HepG2 (cell line): ENCODE measurements around the gene LINGO3. TPM values are rescaled to one million over a fixed set of nuclear protein-coding genes. Genes with fewer than 3 reads are reported as not detected.

Source experiments
- ARID3A ChIP-seq: IDR thresholded peaks from 2 replicates; pipeline ENCODE4 v1.6.1; 2012; ENCODE audit warnings: low read depth, low read length, improper control_type of control experiment
- ELF1 ChIP-seq: sonication (generic); formaldehyde crosslinking; IDR thresholded peaks from 2 replicates; pipeline ENCODE4 v1.4.0; 2020; ENCODE audit warnings: missing genetic modification reagents
- KAT8 ChIP-seq: IDR thresholded peaks from 2 replicates; pipeline ENCODE4 v1.6.1; 2016; ENCODE audit warnings: missing genetic modification reagents, missing compliant biosample characterization
- NR1H2 ChIP-seq: sonication (generic); formaldehyde crosslinking; IDR thresholded peaks from 2 replicates; pipeline ENCODE4 v1.8.1; 2022; ENCODE audit warnings: low read depth, missing genetic modification reagents, borderline replicate concordance
- PRPF4 ChIP-seq: fragments of 200-400 bp; formaldehyde crosslinking; IDR thresholded peaks from 2 replicates; pipeline ENCODE4 v1.6.1; 2016; ENCODE audit warnings: low read length, low read depth; ENCODE audit not compliant: poor library complexity, severe bottlenecking
- ZBTB33 ChIP-seq: sonication (generic); formaldehyde crosslinking; IDR thresholded peaks from 2 replicates; pipeline ENCODE4 v1.4.0; 2020; ENCODE audit warnings: missing genetic modification reagents
- ZFP82 ChIP-seq: sonication (generic); formaldehyde crosslinking; IDR thresholded peaks from 2 replicates; pipeline ENCODE4 v1.5.1; 2020; ENCODE audit warnings: mild to moderate bottlenecking, missing genetic modification reagents, borderline replicate concordance
- ZMYM3 ChIP-seq: sonication (generic); formaldehyde crosslinking; IDR thresholded peaks from 2 replicates; pipeline ENCODE4 v1.5.1; 2020; ENCODE audit warnings: mild to moderate bottlenecking, missing genetic modification reagents
- ZNF232 ChIP-seq: sonication (generic); formaldehyde crosslinking; IDR thresholded peaks from 2 replicates; pipeline ENCODE4 v1.4.0; 2020; ENCODE audit warnings: missing genetic modification reagents, borderline replicate concordance
- ZNF746 ChIP-seq: sonication (generic); formaldehyde crosslinking; IDR thresholded peaks from 2 replicates; pipeline ENCODE4 v1.8.0; 2022; ENCODE audit warnings: mild to moderate bottlenecking, missing genetic modification reagents
- polyA plus RNA-seq, 8 experiments: library from polyadenylated mRNA; depleted of rRNA in 3 of 8; stranded (reverse) in 7 of 8; unstranded in 1 of 8; fragments of >200 nt; fragmentation: Illumina TruSeq in 4 of 8; extraction: Trizol in 4 of 8; gene quantifications; 2 replicates each; pipeline versions ENCODE4 v1.2.1 to v1.2.3, GENCODE V29; 2011 to 2016; ENCODE audit warnings: low read depth in 4 of 8, missing spikeins in 1 of 8, mixed read lengths in 1 of 8; ENCODE audit not compliant: insufficient read depth in 1 of 8
- total RNA-seq, 5 experiments: library from RNA; depleted of rRNA; stranded (reverse); fragments of >200 nt; fragmentation: Illumina TruSeq; extraction: Trizol; gene quantifications; 2 replicates each; pipeline ENCODE4 v1.2.3, GENCODE V29; 2016; ENCODE audit warnings: low read depth in 1 of 5
- TF ChIP-seq, protein P1 (sequence below), 2 experiments: fragments of 450-650 bp in 1 of 2; sonication (generic) in 1 of 2; formaldehyde crosslinking in 1 of 2; IDR thresholded peaks; 2 replicates each; pipeline versions ENCODE4 v1.6.1 to v1.8.0; 2016 to 2022; ENCODE audit warnings: antibody characterized with exemption in 1 of 2, mild to moderate bottlenecking in 1 of 2, missing genetic modification reagents in 1 of 2

LINGO3 gene
- total and polyA plus RNA-seq, 2 of the 13 experiments (the other 11 are each of a cell fraction or from before 2014, with no cell fraction given) = not detected

DNA sequence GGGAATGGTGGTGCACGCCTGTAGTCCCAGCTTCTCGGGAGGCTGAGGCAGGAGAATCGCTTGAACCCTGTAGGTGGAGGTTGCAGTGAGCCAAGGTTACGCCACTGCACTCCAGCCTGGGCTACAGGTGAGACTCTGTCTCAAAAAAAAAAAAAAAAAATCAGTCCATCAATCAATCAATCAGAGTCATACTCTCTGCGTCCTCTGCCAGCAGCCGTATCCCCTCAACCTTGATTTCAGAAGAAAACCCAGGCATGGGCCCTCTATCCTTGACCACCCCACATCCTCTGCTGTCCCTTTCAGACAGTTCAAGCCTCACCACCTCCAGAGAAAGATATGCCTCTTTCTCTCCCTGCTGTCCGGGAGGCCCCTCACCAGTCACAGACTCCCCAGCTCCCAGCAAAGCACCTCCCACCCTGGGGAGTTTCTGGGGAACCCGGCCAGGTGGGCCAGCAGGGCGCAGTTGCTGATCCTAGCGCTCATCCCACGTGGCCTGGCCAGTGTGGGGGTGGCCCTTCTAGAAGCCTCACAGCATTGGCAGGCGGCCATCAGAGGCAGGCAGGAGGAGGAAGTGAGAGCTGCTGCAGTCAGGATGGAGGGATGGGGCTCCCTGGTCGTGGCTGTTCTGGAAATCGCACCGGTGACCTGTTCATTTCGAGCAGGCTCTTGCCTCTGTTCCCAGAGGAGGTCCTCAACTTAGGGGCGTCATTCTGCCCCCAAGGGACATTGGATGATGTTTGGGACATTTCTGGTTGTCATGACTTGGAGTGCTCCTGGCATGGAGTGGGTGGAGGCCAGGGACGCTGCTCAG, 41.6 kb downstream of the LINGO3 start (continued):
- TF ChIP-seq, protein P1, sequence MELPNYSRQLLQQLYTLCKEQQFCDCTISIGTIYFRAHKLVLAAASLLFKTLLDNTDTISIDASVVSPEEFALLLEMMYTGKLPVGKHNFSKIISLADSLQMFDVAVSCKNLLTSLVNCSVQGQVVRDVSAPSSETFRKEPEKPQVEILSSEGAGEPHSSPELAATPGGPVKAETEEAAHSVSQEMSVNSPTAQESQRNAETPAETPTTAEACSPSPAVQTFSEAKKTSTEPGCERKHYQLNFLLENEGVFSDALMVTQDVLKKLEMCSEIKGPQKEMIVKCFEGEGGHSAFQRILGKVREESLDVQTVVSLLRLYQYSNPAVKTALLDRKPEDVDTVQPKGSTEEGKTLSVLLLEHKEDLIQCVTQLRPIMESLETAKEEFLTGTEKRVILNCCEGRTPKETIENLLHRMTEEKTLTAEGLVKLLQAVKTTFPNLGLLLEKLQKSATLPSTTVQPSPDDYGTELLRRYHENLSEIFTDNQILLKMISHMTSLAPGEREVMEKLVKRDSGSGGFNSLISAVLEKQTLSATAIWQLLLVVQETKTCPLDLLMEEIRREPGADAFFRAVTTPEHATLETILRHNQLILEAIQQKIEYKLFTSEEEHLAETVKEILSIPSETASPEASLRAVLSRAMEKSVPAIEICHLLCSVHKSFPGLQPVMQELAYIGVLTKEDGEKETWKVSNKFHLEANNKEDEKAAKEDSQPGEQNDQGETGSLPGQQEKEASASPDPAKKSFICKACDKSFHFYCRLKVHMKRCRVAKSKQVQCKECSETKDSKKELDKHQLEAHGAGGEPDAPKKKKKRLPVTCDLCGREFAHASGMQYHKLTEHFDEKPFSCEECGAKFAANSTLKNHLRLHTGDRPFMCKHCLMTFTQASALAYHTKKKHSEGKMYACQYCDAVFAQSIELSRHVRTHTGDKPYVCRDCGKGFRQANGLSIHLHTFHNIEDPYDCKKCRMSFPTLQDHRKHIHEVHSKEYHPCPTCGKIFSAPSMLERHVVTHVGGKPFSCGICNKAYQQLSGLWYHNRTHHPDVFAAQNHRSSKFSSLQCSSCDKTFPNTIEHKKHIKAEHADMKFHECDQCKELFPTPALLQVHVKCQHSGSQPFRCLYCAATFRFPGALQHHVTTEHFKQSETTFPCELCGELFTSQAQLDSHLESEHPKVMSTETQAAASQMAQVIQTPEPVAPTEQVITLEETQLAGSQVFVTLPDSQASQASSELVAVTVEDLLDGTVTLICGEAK (IDR thresholded peaks at IDR 0.05) = no peak
- TF ChIP-seq, protein P1 (CRISPR knock-in tag; IDR thresholded peaks at IDR 0.05) = no peak
- peak; percentile 25; the same call in 1 of the 2 replicates for TF ChIP-seq ZMYM3 (CRISPR knock-in tag)
- no peak for TF ChIP-seq NR1H2 (CRISPR knock-in tag)
- no peak for TF ChIP-seq ARID3A
- TF ChIP-seq ZNF746 (CRISPR knock-in tag) = no peak
- TF ChIP-seq ZFP82 (CRISPR knock-in tag) = no peak
- TF ChIP-seq KAT8 = peak; percentile 43; the same call in 1 of the 2 replicates
- TF ChIP-seq ELF1 (CRISPR knock-in tag) = 0 out of 2 replicates have a peak, but pooled peaks have one; percentile 44
- no peak; the same call in 1 of the 2 replicates for TF ChIP-seq ZBTB33 (CRISPR knock-in tag)
- TF ChIP-seq ZNF232 = no peak
- TF ChIP-seq PRPF4 = no peak
